LHCN-M2 (cell line): Measurements from ENCODE around the gene GRAMD2B. TPM values are rescaled to one million over a fixed set of nuclear protein-coding genes. Genes with fewer than 3 reads are reported as not detected.
A peak's percentile ranks its signal among the peaks of the same experiment; 100 is the strongest.

Experiments used
- DNase-seq: peaks from one replicate; pipeline ENCODE4 v3.0.0-alpha.2; 2012; ENCODE audit warnings: low read depth
- total RNA-seq: library from RNA; depleted of rRNA; stranded (reverse); fragments of >200 nt; gene quantifications from 2 replicates; pipeline ENCODE4 v1.2.3, GENCODE V29; 2014; rRNA removed

Gene GRAMD2B
- total RNA-seq, 1 experiment from 2014 or later, result 23.1 TPM

GRCh38 chr5:126535856-126536545, 112.8 kb downstream of the GRAMD2B start:
- no peak for DNase-seq

GRCh38 chr5:126536874-126537273, 113.7 kb downstream of the GRAMD2B start:
- DNase-seq, result peak; percentile 33

- DNase-seq, result no peak
These were observed 115.4 kb downstream of the GRAMD2B start for GRCh38 chr5:126538579-126538978.

GRCh38 chr5:126540631-126541030, 117.4 kb downstream of the GRAMD2B start:
- no peak for DNase-seq

- DNase-seq, result no peak
These were observed 119.2 kb downstream of the GRAMD2B start for GRCh38 chr5:126542441-126542840.

DNA sequence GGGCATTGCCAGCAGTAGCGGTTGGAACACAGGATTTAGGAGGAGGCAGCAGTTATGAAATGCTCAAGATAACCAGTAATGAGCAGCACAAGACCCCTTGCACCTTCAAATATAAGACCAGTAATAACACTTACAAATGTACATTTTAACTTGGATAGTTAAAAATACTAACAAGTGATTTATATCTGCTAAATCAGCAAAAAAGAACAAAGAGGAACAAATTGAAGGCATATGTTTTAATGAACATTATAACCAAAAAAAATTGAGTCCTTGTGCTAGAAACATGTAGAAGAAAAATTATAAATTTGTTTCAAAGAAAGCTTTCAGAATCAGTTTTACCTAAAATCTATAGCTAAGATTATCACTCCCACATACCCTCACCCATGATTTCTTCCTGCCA, 119.8 kb downstream of the GRAMD2B start:
- no peak for DNase-seq

DNA sequence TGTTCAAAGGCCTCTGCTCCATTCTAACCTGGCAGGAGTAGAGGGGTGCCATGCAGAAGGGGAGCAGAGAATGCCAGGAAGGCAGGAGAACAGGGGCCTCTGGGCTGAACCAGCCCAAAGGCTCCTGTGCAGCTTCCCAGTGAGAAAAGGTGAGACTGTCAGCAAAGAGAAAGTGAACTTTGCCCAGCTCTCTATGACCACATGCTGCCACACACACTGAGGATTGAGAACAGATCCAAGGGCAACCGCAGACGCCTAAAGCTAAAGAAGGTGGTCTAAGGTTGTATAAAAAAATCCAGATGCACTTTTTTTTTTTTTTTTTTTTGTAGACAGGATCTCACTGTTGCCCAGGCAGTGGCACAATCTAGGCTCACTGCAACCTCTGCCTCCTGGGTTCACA, 120.5 kb downstream of the GRAMD2B start:
- no peak for DNase-seq

Other genes with a start within 250 kb of the GRAMD2B start
- 29.2 and 36.3 TPM in 2 replicates for gene ALDH7A1, start 171.8 kb downstream of the GRAMD2B start, total RNA-seq
- 78.2 and 101 TPM in 2 replicates for gene PHAX, start 177.5 kb downstream of the GRAMD2B start, total RNA-seq